Stimulated activated CD8-positive, alpha-beta memory T cell treated with anti-CD3 and anti-CD28 coated beads, Interleukin-7, amount 100 ng/mL, for 24 hours (primary cell): ENCODE measurements around the gene C1orf167.

Experiments used
- DNase-seq: peaks from one replicate; pipeline ENCODE4 v3.0.0-alpha.2; 2020; ENCODE audit warnings: low read depth

The C1orf167 gene

DNA sequence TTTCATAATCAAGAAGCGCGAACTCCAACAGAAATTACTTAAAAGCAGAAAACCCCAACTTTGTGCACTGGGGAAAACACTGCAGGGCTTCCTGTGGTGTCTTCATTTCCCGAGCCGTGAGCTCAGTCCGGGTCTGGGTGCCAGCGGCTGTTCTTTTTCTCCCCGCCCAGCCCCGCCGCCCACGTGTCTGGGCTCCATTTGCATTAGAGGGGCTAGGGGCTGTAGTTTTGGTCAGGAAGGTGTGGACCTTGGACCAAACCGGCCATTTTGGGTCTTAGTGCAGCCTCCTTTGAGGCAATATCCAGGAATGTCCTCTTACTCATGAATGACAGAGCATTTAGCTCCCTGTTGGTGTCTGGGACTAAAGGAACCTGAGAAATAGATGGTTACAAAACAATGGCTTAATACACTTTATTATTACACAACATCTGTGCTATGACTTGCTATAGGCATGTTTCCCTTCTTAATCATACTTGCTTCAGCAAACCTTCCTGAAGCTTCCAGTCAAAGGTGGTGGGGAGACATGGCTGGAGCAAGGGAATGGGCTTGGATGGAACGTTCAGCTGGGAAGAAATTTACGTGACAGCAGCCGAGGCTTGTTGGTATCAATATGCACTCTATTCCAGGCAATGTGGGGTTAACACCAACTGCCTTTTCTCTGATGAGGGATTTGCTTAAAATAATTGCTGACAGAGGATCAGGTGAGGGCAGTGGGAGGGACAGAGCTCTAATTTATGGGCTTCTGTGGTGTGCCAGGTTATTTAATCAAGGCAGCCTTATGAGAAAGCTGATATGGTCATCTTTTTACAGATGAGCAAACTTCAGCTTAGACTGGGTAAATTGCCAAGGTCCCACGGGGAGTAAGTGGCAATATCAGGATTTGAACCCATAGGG is 25.0 kb upstream of the C1orf167 start:
- no peak for DNase-seq

DNA sequence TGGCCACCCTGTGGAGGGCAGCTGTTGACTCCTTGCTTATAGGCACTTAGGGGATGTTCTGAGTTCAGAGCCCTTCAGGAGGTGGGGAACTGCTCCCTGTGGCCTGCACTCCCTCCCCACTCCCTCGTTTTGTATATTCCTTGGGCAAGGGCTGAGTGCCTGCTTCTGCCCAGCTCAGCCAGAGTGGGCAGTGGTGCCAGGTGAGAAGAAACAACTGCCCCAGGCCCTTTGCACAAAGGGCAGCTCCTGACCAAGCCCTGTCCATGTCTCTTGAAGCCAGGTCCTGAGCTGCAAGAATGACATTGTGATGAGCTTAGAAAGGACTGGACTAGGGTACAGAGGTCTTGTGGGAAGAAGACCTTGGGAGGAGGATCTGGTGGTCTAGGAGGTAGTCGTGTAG is 23.9 kb upstream of the C1orf167 start:
- DNase-seq = no peak

- no peak for DNase-seq
These were observed 23.2 kb upstream of the C1orf167 start for GRCh38 chr1:11738783-11739182.

DNA sequence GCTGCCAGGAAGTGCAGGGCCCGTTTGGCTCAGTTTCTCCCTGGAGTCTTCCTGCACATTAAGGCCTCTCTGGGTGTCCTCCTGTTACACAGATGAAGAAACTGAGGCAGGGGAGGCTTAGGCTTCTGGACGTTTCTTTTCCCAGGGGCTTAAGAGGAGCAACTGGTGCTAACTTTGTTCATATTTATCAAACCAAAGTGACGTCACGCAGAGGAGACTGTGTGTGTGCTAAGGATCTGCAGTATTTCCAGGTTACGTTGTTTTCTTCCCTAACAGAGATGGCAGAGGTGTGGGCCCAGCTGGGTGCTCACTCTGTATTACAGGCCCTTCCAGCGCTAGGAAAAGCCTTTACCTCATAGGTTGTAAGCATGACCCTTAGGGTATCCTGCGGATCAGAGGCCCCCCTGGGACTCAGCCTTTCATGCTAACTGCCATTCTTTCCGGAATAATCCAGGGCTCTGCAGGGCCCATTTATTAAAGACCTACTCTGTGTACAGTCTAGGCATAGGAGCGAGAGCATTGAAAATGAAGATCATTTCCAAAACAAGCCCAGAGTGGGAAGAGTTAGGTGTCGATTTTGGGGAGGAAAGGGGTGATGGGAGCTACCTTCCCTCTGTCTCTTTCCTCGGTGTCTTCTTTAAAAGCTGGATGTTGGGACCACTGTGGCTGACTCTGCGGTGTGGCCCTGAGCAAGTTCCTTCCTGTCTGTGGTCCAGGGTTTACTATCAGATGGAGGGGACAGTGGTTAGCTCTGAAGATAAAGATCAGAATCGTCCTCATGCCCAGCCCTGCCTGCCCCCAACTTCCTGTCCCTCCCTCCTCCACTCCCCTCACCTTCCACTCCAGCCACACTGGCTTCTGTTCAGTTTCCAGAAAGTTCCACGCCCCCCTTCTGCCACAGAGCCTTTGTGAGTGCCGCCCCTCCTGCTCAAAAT is 21.5 kb upstream of the C1orf167 start:
- DNase-seq = no peak

- no peak for DNase-seq
These were observed 20.5 kb upstream of the C1orf167 start for GRCh38 chr1:11741482-11741881.

GRCh38 chr1:11741919-11742558 is 20.0 kb upstream of the C1orf167 start:
- DNase-seq = no peak

DNA sequence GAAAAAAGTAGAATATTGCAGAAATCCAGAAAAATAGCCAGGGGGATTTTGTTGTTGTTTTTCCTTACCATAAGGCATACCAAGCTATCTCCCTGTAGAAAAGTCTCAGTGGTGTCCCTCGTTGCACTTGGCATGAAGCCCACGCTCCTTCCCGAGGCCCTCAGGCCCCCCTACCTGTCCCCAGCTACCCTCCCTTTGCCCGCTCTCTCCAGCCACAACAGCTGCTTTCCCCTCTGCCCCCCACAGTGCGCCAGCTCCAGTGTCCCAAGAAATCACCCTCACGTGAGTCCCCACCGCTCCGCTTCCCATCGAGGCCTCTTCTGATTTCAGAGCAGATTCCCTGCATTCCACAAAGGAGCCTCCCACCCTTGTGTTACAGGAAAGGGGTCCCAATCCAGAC is 17.7 kb upstream of the C1orf167 start:
- DNase-seq = no peak

- DNase-seq = no peak
These were observed 15.9 kb upstream of the C1orf167 start for GRCh38 chr1:11746092-11746491.

GRCh38 chr1:11746795-11747487 is 15.1 kb upstream of the C1orf167 start:
- DNase-seq = no peak

GRCh38 chr1:11748294-11749202 is 13.4 kb upstream of the C1orf167 start:
- no peak for DNase-seq

DNA sequence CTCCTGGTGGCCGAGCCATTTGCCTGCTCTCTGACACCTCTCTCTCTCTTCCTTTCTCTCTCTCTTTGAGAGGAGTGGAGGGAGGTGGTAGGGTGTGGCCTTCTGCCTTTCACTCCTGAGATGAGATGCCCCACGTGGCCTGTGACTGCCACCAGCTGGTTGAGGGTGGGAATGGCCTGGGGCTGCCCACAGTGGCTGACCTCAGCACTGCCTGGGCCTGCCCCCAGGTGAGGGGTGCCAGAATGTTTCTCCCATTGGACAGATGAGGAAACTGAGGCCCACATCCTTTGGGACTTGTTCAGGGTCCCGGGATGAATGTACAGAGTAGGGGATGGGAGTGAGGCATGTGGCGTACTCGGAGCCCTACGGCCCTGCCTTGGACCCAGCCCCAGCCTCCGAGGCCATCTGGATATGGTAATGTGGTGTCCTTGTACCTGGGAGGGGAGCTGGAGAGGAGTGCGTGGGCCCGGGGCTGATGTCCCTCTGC is 12.7 kb upstream of the C1orf167 start:
- DNase-seq = no peak

- DNase-seq = no peak
These were observed 12.0 kb upstream of the C1orf167 start for GRCh38 chr1:11749996-11750395.

DNA sequence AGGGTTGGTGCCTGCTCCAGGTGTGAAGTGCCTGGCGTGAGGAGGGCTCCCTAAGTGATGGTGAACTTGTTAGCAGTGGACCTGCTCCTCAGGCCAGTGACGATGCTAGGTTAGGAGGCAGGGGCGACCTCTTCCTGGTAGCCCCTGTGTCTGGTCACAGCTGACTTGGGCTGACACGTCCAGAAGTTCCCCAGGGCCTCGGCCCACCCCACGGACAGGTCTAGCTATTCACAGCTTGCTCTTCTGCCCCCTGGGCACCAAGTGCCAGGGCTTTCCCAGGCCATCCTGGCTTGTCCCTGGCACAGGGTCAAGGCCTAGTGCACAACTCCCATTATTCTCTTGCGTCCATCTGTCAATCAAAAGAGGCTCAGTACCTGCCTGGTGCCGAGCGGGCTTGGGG is 10.9 kb upstream of the C1orf167 start:
- no peak for DNase-seq

GRCh38 chr1:11752359-11753088 is 9.5 kb upstream of the C1orf167 start:
- DNase-seq = no peak

DNA sequence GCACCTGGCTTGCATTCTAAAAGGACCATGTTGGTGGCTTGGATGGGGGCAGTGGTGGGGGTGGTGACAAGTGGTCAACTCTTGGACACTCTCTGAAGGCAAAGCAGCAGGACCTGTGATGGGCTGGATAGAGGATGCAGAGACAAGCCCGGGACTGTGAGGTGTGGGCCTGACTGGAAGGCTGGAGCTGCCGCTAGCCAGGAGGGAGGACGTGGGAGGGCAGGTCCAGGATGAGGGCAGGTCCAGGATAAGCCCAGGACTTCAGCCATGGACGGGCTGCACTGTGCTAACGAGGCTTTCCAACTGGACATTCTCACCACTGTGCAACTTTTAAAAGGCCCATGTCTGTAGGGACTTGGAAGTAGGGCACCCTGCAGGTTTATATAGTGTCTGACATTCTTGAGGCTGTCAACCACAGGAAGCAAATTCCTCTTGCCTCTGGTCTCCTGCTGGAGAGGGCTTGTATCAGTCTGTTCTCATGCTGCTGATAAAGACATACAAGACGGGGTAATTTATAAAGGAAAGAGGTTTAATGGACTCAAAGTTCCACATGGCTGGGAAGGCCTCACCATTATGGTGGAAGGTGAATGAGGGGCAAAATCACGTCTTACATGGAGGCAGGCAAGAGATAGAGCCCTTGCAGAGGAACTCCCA is 8.3 kb upstream of the C1orf167 start:
- DNase-seq = no peak

GRCh38 chr1:11757047-11757446 is 4.9 kb upstream of the C1orf167 start:
- DNase-seq = no peak

DNA sequence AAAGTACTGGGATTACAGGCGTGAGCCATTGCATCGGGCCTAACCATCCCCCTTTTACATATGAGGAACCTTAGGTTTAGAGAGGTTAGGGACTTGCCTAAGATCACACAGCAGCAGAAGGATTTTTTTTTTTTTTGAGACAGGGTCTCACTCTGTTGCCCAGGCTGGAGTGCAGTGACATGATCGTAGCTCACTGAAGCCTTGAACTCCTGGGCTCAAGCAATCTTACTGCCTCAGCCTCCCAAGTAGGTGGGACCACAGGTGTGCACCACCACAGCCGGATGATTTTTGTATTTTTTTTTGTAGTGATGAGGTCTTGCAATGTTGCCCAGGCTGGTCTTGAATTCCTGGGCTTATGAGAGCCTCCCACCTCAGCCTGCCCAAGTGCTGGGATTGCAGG is 2.2 kb upstream of the C1orf167 start:
- no peak for DNase-seq

- no peak for DNase-seq
These were observed 708 bp upstream of the C1orf167 start for GRCh38 chr1:11761285-11761684.

DNA sequence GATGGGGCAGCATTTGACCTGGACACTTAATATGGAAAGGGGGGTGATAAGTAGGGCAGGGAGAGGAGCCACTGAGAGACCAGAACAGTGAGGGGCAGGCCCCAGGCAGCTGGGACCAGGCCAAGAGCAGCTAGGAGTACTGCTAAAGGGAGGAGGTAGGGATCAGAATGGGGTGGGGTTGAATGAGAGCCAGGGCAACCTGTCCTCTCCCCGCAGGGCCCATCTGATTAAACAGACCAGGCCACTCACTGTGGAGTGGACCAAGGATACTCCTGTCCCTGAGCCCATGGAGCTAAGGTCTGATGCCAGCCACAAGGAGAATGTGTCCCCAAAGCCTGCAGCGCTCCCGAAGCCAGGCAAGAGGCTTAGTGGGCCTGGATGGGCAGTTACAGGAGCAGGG is 2.1 kb downstream of the C1orf167 start:
- no peak for DNase-seq
